Hepatocyte (in vitro differentiated cells): ENCODE measurements around the gene PRDM1.

Experiments used
- EZH2 ChIP-seq: fragments of 200-600 bp; sonication (generic); IDR thresholded peaks from 2 replicates; pipeline ENCODE4 v1.6.1; 2016; ENCODE audit warnings: antibody characterized with exemption, mild to moderate bottlenecking, borderline replicate concordance
- EZH2phosphoT487 ChIP-seq: fragments of 200-600 bp; sonication (generic); IDR thresholded peaks from one replicate; pipeline ENCODE4 v1.6.1; 2018; ENCODE audit warnings: antibody characterized with exemption, mild to moderate bottlenecking, low read depth, moderate library complexity; ENCODE audit not compliant: unreplicated experiment, severe bottlenecking
- TF ChIP-seq, protein P1 (sequence below): fragments of 200-600 bp; sonication (generic); IDR thresholded peaks from 2 replicates; pipeline ENCODE4 v1.5.1; 2016; ENCODE audit warnings: antibody characterized with exemption, mild to moderate bottlenecking; ENCODE audit not compliant: poor library complexity

DNA sequence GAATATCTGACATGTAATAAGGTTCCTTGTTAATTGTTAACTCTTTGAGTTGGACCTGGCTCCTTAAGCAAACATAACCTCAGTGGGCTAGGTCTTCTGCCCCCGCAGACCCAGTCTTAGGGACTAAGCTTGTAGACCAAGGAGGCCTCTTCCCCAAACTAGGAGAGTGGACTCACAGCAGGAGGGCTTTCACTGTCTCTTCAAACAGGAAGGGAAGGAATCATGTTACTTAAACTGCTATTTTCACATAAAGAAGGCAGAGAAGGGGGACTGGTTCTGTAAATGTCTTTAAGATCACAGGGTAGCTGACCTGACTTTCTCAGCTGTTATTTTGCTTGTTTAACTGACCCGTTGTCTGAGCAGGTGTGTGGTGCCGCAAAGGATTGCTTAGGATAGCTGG lies 34.9 kb upstream of the PRDM1 start:
- TF ChIP-seq, protein P1, sequence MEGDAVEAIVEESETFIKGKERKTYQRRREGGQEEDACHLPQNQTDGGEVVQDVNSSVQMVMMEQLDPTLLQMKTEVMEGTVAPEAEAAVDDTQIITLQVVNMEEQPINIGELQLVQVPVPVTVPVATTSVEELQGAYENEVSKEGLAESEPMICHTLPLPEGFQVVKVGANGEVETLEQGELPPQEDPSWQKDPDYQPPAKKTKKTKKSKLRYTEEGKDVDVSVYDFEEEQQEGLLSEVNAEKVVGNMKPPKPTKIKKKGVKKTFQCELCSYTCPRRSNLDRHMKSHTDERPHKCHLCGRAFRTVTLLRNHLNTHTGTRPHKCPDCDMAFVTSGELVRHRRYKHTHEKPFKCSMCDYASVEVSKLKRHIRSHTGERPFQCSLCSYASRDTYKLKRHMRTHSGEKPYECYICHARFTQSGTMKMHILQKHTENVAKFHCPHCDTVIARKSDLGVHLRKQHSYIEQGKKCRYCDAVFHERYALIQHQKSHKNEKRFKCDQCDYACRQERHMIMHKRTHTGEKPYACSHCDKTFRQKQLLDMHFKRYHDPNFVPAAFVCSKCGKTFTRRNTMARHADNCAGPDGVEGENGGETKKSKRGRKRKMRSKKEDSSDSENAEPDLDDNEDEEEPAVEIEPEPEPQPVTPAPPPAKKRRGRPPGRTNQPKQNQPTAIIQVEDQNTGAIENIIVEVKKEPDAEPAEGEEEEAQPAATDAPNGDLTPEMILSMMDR: no peak
- no peak for TF ChIP-seq EZH2phosphoT487
- TF ChIP-seq EZH2: no peak
